NCI-H1436 treated with DMSO at 0.1 percent for 48 hours (cell line): ENCODE results near the gene CCT8.

Experiments used
- DNase-seq: peaks from one replicate; lab custom pipeline; 2025; lab: John Stamatoyannopoulos, UW

Gene CCT8, protein sequence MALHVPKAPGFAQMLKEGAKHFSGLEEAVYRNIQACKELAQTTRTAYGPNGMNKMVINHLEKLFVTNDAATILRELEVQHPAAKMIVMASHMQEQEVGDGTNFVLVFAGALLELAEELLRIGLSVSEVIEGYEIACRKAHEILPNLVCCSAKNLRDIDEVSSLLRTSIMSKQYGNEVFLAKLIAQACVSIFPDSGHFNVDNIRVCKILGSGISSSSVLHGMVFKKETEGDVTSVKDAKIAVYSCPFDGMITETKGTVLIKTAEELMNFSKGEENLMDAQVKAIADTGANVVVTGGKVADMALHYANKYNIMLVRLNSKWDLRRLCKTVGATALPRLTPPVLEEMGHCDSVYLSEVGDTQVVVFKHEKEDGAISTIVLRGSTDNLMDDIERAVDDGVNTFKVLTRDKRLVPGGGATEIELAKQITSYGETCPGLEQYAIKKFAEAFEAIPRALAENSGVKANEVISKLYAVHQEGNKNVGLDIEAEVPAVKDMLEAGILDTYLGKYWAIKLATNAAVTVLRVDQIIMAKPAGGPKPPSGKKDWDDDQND

DNA sequence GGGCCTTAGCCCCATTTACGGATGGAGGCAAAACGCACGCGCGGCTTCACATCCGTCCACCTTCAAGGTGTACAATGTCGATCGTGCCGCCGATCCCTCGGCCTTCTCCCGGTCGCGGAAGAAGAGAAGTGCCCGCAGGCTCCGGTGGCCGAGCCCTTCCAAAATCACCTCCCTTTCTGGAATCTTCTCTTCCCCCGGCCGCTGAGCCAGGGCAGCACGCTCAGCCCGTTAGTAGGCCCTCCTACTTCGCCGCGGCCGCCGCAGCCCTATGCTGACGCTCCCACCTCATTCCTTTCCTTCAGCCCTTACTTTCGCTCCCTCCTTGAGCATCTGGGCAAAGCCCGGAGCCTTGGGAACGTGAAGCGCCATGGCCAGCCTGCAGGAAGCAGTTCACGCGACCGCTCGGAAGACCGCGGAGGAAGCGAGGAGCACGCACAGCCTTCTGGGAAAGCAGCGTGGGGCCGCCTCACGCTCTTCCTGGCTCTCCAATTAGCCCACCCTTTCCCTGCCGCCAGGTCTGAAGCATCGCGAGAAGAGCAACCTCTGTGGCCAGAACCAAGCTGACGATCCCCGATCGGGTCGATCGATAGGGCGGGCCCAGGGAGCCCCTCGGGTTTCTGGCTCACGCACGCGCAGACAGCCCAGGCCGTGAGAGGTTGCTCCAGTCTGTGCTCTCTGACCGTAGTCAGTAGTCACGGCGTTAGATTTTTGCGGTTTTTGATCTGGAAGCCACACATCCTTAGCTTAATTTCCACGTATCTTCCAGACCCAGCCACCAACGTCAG is at the start of gene CCT8:
CCT8 (minus strand) TSS at position 427 of the 785 bp plus-strand sequence; CDS start at position 369, 58 bp downstream.
- DNase-seq, result peak; percentile 94

DNA sequence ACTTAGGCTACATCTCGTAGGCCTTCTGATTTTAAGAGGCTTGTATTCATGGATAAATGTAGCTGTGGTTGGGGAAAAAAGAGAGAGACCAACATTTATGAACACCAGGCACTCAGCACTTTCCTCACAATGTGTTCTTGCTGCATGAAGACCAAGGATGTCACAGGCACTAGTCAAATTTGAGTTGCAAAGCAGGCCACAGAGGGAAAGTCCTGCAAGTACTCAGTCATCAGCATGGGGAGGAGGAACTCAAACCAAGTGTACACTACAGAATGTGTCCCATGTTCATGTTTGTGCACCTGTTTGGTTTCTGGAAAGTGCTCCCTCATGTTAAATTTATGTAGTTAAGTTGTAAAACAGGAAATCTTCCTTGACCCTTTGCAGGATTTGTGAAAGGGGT is 48.3 kb upstream of the CCT8 start:
- no peak for DNase-seq

DNA sequence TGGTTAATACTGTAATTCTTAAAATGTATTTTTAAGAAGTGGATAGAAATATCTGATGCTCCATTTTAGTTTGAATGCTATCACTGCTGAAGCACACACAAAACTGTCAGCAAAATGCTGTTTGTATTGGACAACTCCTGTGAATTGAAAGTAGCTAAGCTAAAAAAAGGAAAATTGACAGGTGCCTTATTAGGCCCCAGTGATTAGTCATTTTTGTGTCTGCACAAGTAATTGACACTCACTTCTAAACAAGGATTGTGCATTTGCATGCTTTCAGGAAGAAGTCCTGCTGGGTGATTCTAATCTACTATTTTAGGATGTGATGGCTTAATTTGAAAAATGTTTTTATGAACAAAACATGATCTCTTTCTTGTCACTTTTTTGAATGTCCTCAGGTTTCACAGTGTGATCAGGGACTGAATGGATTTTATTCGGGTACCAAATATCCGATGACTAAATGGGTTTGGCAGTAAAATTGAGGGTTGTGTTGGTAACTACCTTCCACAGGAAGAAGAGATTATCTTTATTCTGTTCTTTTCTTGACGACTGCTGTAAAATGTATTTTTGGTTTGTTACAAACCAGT is 44.0 kb upstream of the CCT8 start:
- DNase-seq, result no peak

DNA sequence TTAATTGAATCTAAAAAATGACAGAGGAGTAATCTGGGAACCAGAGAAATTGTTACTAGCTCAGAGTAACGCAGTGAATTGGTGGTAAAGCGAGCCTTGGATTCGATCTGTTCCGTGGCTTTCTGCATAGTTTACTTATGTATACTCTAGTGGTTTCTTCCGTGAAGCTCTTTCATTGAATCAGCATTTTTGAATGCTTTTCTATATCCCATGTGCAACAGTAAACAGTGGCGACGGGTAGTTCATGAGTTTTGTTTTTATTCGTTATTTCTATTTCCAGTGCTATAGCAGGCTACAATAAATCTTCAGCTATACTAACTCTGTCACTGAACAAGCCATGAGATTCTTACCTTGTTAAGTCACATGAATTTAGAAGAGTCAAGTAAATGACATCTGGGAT is 42.5 kb upstream of the CCT8 start:
- DNase-seq, result no peak

DNA sequence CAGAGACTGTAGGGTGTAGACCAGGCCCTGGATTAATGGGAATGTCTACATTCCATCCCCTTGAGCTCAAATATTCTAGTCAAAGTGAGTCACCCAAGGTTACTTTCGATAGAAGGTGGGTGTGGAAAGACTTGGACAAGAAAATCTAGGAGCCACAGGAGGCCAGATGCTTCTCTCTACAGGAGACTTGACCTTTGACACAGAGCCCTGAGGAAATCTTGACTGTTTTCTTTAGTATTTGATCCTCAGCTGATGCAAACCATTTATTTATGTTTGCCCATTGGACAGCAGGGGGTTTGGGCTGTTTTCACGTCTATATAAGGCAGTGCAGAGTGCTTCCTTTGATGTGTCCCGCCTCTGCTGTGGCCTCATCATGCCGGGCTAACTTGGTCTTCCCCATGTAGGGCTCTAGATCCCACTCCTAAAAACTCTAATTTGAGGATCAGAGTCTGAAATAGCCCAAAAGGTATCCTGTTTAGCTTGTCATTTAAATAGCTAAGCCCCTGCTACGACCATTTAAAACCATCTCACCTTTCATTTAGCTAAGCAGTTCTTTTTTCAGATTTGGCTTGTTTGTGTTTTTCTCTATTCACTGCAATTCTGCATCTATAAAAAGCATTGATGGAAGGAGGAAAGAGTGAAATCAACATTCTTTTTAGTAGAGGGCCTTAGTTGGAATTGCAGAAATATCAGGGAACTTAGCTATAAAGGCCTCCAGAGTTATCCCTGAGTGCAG is 41.5 kb upstream of the CCT8 start:
- DNase-seq, result no peak

DNA sequence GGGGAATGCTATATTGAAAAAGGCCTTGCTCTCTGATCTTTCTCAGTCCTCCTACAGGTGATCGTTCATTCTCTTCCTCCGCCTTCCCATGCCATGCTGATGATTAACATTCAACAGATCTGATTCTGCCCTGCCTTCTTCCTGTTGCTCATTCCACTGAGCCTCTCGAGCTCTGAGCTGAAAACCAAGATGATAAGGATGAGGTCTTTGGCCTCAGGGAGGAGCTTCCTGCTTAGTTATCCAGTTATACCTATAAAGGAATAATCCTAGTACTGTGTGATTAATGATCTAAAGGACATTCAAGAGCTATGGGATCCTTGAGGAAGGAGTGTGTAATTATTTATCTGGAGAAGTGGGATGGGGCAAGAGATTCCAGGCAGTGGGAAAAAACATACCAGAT is 31.8 kb upstream of the CCT8 start:
- no peak for DNase-seq

DNA sequence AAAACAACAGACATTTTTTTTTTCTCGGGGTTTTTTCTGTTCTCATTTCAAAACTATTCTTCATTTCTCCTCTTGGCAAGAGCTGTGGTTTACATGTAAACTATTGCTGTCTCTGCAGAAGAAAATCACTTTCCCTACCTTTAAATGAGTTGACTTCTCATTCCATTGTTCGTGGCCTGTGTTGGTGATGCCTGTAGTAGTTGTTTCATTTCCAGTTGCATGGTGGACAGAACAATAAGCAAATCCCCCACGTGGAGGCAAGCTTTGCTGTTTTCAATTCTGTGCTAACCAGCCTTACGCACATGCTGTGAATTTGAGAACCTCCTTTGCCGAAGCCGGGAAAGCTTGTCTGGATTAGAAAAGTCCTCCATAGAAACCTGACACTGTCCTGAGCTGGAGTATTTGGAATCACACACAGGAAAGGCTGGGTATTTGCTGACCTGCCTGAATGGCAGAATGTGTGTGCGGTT is 30.8 kb upstream of the CCT8 start:
- DNase-seq, result no peak

DNA sequence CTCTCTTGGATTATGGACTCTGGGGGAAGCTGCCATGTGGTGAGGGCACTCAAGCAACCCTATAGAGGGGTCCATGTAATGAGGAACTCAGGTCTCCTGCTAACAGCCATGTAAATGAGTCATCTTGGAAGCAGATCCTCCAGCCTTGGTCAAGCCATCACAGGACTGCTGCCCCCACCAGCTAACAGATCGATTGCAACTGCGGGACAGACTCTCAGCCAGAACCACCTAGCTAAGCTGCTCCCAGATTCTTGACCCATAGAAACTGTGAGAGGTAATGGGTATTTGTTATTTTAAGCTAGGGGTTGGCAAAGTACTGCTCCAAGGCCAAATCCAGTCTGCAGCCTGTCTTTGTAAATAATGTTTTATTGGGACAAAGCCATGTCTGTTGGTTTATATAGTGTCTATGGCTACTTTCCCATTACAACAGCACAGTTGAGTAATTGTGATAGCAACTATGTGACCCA is 29.4 kb upstream of the CCT8 start:
- DNase-seq, result no peak

DNA sequence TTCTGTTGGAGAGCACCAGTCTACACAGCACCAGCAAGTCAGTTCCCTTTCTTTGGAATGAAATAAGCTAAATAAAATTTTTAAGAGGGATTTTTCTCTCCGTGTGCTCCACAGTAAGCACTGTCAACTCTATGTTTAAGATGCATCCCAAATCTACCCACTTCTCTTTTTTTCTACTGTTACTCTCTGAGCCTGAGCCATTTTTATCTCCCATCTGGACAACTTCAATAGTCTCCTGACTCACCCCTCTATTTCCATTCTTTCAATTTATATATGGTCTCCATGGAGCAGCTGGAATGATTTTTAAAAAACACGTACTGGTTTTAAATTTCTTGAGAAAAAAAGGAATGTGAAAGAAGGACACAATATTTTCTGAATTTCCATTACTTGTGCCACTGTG is 24.7 kb upstream of the CCT8 start:
- no peak for DNase-seq

DNA sequence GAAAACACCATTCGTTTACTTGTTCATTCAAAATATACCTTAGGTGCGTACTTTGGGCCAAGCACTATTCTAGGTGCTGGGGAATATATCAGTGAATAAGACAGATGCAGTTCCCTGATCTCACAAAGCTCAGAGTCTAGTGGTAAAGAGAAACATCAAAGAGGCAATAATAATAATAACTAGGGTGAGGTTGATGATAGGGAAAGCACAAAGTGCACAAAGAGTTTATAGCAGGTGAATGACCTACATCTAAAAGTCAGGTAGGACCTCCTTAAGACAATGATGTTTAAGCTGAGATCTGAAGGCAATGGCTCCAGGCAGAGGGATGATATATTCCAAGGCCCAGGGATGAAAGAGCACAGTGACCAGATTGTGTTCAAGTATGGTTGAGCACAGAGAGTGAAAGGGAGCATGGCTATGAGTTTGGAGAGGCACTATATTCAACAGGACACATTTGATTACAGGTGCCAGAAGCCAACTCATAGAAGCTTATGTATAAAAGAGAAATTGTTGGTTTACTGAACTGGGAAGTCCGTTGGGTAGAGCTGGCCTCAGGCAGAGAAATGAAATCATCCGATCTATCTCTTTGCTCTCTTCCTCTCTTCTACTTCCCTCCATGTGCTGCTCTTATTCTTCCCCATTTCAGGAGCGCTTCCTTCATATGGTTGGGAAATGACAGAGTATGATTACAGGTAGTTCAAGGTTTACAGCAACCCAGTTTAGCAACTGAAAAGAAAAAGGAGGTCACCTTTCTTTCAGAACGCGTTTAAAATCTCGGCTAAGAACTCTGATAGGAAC is 23.0 kb upstream of the CCT8 start:
- DNase-seq, result no peak

DNA sequence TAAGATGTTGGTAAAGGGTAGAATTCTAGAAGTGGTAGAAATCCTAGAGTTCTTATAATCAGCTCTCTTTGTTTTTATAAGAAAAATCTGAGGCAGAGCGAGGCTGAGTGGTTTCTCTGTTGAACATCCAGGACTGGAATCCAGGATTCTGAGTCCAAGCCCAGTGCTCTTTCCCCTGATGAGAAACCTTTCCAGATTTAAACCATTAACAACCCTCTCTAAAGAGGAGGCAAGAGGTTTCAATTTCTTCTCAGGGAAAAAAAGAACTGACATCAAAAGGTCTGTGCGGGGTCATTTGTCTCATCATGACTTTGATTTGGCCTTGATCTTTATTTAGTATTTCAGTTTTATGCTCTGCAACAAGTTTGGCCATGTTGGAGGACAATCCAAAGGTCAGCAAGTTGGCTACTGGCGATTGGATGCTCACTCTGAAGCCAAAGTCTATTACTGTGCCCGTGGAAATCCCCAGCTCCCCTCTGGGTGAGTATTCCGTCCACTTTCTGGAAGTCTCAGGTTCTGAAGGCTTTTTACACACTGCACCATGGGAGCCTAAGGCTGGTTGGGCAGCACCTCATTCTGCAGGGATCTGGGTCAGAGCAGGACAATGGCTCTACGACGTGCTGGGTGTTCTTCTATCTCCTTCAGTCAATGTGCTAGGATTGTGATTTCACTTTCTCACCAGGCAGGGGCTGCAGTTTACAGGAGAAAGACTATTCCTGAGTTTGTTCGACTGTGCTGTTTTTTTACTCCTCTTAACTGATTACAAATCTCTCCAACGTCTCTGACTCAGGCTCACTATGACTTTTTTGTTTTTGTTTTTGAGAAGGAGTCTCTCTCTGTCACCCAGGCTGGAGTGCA is 18.9 kb upstream of the CCT8 start:
- no peak for DNase-seq

DNA sequence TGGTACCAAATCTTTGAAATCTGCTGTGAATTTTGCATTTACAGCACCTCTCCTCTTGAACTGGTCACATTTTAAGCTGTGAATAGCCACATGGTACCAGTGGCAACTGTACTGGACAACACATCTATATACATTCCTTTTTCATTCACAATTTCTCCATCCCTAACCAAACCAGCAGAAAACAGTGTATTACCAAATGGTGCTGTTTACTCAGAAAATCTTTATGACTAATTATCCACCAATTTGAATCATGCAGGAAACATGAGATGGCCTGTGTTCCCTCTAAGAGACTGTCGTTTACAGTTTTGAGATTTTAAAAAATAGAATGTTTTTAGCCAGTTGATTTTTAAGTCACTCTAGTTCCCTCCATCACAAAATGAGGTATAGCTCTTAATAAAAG is 17.6 kb upstream of the CCT8 start:
- no peak for DNase-seq

DNA sequence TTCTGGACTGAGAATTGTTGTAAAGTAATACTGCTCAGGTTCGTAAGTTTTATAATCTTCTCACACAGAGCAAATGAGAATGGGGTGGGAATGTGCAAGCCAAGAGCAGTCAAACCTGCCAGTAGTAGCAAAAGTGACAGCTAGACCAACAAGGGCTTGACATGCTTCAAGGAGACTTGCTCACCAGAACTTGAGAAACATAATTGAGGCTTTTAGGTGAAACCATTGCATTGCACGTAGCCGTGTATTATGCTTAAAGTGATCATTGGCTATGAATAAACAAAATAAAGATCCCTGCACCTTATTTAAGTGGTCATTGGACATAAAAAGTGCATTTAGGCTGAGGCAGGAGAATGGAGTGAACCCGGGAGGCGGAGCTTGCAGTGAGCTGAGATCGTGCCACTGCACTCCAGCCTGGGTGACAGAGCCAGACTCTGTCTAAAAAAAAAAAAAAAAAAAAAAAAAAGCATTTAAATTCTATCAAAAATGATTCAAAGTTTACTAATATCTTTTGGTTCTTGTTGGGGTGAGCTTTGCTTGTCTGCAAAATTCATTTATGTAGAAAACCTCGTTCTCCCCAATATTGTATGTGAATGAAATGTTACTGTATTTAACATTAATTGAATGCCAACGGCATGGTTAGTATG is 11.8 kb upstream of the CCT8 start:
- no peak for DNase-seq

DNA sequence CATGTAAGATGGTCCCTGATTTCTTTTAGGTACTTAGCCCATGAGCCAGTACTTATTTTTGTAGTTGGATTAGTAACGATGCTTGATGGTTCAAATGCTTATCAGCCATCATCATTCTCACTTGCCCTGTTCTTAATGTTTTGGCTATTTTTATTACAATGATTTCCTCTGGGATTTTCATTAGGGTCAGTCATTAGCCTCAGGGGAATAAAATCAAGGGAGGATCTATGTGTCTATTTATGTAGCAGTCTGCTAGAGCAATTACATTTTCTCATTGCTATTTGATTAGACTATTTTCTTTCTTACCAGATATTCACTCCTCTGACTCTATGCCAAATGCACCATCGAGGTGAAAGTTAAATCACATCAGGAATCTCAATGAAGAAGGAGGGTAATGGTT is 10.9 kb upstream of the CCT8 start:
- DNase-seq, result no peak

DNA sequence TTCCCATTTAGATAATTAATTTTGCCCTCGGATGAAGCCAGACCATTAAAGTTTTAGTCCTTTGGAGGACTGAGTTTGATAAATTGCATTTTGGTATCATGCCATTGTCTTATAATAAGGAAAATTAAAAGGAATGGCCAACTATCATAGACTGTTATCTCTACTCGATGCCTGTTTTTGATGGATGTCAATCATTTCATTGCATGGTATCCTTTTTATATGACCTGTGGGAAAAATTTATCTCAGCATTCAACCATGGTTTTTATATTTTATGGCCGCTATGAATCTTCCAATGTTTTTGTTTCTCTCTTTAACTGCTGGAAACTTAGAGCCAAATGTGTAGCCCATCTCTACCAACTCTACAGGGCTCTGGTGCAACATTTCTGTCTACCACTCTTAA is 9.9 kb upstream of the CCT8 start:
- no peak for DNase-seq

DNA sequence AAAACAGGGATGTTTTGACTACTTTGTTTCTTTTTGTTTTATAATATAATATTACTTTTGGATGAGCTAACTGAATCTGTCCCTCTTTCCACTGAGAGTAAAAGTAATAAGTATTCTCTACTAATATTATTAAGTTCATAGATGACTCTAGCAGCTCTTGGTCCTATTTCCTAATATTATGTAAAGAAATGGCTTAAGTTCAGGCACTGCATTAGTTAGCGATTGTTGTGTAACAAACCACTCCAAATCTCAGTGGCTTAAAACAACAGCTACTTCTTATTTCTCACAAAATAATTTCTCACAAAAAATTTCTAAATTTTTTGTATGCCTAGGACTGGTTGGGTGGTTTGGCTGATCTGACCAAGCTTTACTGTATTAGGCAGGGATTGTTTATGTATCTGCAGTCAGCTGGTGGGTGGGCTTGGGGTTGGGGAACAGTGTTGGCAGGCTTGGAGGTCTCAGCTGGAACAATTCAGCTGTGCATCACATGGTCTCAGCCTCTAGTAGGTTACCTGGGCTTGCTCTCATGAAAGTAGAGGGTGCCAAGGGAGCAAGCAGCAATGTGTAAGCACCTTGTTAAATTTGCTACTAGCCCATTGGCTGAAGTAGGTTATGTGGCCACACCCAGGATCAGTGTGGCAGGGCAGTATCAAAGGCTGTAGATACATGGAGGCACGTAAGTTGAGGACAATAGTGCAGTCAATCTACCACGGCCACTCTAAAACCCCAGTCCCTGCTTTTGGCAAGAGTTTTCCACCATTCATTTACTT is 8.8 kb upstream of the CCT8 start:
- no peak for DNase-seq

DNA sequence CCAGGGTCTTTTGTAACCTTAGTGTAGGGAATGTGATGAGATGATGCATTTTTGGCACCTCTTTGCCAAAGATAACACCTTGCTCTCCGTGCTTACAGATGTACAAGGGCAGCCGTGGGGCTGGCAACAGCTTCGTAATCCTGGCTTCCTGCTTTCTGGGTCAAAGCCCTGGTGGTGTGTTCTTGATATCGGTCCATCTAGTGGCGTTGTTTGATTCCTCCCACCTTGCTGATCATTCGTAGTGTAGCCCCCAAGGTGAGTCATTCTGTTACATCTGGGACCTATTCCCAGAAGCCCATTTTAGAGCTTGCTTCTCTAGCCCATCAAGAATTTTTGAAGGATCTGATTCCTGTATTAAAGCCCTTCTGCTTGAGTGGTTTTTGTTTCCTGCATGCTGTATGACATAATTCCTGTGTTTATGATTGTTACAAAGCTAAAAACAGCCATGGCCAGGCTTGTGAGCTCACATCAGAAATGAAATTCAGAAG is 7.0 kb upstream of the CCT8 start:
- no peak for DNase-seq
